Stimulated activated CD4-positive, alpha-beta T cell treated with anti-CD3 and anti-CD28 coated beads, TNF-alpha, amount 100 ng/mL, for 1 hour (primary cell): ENCODE results near the gene ATP11A.
"Not testable (repeated sequence)": the region's sequence is repeated elsewhere in the genome, so short reads cannot be mapped to it uniquely, and the experiment has no call there.

Experiments used
- DNase-seq, 3 donors: peaks; one replicate each; pipeline ENCODE4 v3.0.0-alpha.2; 2020; ENCODE audit warnings: low read depth in 3 of 3, low spot score in 1 of 3

The ATP11A gene

DNA sequence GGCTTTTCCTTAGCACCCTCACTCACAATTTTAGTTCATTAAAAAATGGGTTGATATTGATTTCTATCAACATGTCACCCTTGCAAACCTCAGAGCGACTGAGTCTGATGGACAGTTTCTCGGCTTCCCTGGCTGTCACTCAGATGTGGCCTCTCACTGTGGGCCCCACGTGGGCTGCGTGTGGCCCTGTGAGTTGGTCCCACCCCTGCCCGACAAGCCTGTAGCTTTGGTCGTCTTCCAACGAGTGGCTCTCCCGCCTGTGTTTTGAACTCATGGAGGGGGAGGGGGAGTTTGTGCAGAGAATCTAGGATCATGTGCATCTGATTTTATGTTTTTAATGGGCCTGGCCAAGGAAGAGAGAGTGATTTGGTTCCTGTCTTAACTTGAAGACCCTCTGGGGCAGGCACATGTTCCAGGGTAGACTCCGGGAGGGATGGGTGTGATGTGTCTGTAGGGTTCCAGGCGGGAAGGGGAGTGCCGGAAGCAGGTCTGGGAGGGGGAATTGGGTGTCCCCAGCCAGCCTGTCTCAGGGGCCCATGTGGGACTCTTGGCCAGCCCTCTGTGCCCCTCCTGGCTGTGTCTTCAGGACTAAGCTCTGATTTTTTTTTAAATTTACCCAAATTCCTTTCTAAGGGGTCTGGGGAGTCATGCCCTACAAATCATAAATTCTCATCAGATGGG lies 18.9 kb downstream of the ATP11A start:
- DNase-seq = no peak

GRCh38 chr13:112709316-112709715 lies 19.5 kb downstream of the ATP11A start:
- DNase-seq = not testable (repeated sequence)

GRCh38 chr13:112709825-112710783 lies 20.3 kb downstream of the ATP11A start:
- no peak for DNase-seq

DNA sequence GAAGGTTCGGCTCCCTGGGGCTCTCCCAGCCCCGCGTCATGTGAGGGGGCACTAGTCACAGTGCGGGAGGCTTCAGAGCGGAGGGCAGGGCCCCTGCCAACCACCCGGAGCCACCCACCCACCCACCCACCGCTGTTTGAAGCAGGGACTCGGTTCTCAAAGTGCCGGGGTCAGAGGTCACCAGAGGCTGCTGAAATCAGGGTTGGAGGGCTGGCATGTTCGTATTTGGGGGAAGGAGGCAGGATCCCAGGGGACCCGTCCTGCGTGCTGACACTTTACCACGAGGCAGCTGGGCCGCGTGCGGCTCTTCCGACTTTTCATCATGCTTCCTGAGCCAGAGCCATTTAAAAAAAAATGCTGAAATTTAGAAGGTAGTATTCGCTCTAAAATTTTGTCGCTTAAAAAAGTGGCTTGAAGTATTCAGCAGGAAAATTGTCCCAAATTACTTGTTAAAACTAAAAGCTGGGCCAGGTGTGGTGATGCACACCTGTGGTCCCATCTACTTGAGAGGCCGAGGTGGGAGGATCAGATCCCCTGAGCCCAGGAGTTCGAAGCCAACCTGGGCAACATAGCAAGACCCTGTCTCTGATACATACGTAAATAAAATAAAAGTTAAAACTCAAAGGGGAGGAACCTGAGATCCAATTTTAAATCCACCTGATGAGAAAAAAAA lies 21.2 kb downstream of the ATP11A start:
- no peak for DNase-seq

GRCh38 chr13:112711528-112712265 lies 21.9 kb downstream of the ATP11A start:
- no peak for DNase-seq

GRCh38 chr13:112712451-112713207 lies 22.8 kb downstream of the ATP11A start:
- no peak for DNase-seq

DNA sequence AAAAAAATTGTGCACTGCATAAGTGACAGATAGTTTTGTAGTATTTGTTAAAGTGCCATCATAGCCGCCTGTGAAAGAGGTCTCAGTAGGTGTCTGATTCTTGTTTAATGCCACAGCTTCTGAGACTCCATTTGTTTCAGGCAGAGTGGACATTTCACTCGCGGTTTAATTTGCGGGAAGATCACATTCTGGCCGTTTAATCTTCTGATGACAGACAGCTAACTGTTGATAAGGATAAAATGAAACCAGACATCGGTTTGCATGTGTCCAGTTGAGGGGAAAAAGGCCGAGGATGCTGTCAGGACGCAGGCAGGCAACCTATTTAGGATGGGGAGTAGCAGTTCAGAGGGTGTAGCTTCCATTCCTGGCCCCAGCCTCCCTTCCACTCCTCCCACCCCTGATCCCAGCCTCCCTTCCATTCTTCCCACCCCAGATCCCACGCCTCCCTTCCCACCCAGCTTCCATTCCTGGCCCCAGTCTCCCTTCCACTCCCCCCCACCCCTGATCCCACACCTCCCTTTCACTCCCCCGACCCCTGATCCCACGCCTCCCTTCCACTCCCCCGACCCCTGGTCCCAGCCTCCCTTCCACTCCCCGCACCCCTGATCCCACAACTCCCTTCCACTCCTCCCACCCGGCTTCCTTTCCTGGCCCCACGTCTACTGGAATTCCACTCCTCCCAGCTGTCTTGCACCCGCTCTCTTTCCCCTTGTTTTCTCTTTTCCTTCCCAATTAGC lies 23.8 kb downstream of the ATP11A start:
- DNase-seq = no peak

GRCh38 chr13:112714376-112715174 lies 24.7 kb downstream of the ATP11A start:
- DNase-seq = no peak

DNA sequence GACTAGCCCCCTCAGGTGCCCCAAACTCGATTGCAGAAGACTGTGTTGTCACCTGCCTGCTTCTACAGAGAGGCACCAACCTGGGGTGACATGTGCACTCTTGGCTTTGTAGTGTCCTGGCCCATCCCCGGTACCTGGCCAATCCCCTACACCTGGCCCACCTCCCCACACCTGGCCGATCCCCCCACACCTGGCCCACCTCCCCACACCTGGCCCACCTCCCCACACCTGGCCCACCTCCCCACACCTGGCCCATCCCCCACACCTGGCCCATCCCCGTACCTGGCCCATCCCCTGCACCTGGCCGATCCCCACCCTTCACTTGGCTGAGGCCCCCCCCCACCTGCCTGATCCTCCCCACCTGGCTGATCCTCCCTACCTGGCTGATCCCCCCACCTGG lies 25.4 kb downstream of the ATP11A start:
- DNase-seq = no peak

- no peak for DNase-seq
Measured at GRCh38 chr13:112715715-112716460, 26.1 kb downstream of the ATP11A start.

DNA sequence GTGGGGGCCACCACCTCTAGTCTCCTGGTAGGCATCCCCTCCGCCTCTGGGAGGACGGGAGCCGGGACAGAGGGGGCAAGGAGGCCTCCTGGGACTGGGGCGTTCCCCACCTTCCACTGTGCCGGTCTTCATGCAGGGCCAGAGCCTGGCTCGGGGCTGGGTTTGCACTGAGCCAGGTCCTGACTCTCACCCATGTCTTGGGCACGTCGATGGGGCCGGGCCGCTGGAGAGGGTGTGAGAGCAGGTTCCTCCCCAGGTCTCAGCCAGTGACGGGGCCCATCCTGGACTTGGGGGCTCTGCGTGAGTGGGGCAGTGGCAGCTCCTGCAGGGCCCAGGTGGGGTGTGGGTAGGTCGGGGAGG lies 26.6 kb downstream of the ATP11A start:
- DNase-seq = no peak

DNA sequence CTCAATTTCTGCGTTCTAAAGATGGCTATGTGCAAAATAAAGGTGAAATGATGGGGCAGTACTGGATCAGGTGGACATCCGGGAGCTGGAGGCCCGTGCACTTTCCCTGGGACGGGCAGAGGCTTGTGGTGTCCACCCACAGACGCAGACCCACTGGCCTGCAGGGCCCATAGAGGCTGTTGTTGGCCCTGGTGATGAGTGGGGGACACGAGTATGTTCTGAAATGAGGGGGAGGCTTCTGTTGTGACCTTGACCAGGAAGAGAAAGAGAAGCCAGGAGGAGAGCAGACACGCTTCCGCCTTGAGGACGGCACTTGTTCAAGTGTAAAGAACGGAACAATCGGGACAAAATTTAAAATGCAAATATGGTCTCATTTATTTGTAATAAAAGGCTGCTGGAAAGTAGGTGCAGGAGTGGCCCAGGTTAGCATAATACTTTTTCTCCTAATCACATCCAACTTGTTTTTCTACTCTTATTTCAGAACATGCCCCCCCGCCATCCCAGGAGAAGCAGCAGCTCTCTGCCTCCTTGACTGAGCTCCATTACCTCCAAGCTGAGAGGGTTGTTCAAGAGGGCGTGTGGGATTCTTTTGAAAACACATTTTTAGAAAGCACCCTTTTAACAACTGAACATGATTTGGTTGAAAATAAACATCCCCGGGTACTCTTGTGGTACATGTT lies 27.1 kb downstream of the ATP11A start:
- DNase-seq = no peak

- no peak for DNase-seq
Measured at GRCh38 chr13:112718318-112718717, 28.5 kb downstream of the ATP11A start.

DNA sequence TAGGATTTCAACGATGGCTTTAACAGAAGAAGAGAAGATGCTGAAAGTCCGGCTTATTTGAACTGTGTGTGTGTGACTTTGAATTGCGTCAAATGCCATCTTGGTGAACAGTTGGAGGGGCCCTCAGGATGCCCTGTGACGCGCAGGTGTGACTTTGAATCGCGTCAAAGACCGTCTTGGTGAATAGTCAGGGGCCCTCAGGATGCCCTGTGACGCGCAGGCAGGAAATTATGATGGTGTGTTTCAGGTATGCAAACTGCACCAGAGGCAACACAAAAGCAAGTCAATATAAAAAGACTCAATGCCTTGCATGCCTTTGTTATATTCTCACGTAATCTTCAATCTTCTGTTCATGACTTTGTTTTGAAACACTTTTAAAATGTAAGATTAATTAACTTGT lies 29.2 kb downstream of the ATP11A start:
- no peak for DNase-seq

GRCh38 chr13:112719556-112719955 lies 29.7 kb downstream of the ATP11A start:
- DNase-seq = no peak

DNA sequence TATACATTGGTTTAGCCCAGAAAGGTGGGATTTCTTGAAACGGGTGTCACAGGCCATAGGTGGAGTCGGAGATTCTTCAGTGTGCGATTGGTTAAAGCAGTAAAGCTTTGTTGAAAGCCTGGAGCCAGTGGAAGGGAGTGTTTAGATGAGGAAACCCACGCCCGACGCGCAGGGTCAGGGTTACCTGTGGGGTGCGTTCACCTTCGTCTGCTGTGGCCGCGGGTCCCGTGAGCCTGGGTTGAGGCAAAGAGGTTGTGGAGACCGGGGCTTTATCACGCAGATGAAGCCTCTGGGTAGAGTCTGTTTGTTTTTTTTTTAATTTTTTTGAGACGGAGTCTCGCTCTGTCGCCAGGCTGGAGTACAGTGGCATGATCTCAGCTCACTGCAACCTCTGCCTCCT lies 30.4 kb downstream of the ATP11A start:
- no peak for DNase-seq

DNA sequence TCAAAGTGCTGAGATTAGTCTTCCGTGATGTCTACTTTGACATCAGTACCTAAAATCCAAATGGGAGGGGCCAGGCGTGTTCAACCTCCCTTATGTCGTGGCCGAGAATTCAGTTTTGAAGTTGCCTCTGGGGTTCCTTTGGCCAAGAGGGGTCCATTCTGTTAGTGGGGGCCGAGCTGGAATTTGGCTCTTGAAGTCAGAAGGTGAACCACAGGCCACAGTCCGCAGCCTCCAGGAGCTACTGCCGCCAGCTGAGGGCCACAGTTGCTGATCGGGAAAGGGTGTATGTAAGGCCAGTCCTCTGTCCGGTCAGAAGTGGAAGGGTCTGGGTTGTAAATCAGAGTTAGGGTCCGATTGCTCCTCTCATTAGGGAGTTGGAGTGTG lies 31.0 kb downstream of the ATP11A start:
- DNase-seq = no peak
